Fibroblast of the conjunctiva (primary cell): Measurements from ENCODE around the gene TULP1.
"Not testable (repeated sequence)": the region's sequence is repeated elsewhere in the genome, so short reads cannot be mapped to it uniquely, and the experiment has no call there.

Experiments used
- DNase-seq: peaks from one replicate; pipeline ENCODE4 v3.0.0-alpha.2; 2010; ENCODE audit warnings: low read depth

The TULP1 gene

DNA sequence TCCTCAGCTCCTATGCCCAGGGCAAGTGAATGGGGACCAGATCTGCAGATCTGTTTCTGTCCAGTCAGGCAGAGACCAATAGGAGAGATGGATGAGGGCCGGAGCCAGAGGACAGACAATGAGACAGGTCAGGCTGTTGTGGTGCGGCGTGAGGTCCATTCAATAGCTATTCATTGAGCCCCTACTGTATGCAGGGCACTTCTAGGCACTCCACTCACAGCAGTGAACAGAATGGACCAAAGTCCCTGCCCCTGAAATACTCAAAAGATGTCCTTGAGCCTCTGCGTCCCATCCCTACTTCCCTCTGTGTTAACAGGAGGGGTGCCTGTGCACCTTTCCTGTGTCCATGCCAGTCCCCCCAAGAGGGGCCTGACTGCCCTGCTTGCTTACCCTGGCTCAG lies 8.5 kb upstream of the TULP1 start:
- no peak for DNase-seq

DNA sequence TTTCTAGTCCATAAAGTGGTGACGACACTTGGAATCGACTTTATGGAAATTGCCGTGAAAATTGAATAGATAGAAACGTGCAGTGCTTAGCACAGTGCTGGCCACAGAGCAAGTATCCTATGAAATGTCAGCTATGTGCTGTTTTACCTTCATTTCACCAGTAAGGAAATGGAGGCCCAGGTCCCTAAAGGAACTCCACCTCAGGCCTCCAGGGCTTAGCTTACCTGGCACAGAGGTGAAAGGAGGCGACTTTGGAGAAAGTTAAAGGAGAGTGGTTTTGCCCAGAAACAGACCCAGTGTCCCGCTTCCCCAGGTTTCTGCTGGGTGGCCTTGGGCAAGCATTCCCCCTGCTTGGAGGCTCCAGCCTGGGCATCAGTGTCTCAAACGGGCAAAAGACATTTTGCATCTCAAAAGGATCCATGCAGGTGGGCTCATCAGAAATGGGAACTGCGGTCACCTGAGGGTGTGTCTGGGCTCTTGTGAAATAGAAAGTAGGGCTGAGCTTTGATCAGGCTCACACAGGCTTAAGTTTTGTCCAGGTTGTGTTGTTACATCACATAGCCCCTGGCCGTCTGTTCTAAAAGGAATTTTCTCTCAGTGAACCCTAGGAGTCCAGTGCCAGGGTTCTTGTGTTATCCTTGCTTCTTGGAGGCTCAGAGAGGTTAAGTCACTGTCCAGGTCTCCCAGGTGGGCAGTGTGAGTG lies 6.8 kb upstream of the TULP1 start:
- no peak for DNase-seq

GRCh38 chr6:35518566-35519312 lies 6.0 kb upstream of the TULP1 start:
- no peak for DNase-seq

GRCh38 chr6:35517978-35518377 lies 5.3 kb upstream of the TULP1 start:
- not testable (repeated sequence) for DNase-seq

GRCh38 chr6:35516712-35517111 lies 4.0 kb upstream of the TULP1 start:
- no peak for DNase-seq

- not testable (repeated sequence) for DNase-seq
These were observed 3.2 kb upstream of the TULP1 start for GRCh38 chr6:35515939-35516338.

GRCh38 chr6:35514587-35514986 lies 1.9 kb upstream of the TULP1 start:
- no peak for DNase-seq

GRCh38 chr6:35512006-35512405 lies 690 bp downstream of the TULP1 start:
- DNase-seq, result no peak

- DNase-seq, result no peak
These were observed 1.1 kb downstream of the TULP1 start for GRCh38 chr6:35511562-35511941.

DNA sequence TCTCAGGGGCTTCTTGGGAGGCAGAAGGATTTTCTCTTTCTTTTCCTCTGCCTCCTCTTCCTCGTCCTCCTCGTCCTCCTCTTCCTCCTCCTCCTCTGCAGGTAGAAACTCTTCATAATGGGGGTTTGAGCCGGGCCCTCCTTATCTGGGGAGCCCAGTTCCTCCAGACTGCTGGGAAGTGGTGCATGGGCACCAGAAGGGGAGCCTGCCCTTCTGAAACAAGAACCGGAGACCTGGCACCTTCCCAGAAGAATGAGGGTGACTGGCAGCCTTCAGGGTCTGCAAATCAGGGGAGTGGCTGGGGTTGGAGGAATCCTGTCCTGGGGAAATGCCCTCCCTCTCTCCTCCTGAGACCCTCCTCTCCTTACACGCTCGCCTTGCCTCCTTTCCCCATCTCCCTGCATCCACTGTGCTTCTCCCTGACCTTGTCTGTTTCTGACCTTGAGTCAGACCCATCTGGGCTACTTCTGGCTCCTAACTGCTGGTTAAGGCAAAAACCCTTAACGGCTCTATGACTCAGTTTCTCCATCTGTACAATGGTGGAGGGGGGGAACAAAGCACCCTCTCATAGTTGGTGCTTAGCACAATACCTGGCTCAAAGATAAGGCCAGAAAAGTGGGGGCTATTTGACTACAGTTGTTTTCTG lies 1.7 kb downstream of the TULP1 start:
- no peak for DNase-seq

DNA sequence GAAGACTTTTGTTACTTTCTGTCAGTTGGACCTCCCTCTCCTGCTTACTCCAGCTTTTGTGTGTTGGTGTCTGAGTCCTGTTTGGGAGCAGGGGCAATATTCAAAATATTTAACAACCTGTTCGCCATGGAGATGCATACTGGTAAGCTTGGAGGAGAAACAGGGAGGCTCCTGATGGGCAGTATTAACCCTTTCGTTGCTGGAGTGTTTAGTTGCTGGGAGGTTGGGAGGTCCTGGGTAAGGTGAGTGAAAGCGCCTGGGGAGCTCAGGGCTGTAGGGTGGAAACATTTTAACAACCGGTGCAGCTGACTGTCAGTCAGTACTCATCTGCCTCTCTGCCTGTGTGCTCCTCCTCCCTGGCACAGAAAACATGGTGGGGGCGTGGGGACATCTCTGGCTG lies 4.2 kb downstream of the TULP1 start:
- DNase-seq, result no peak

DNA sequence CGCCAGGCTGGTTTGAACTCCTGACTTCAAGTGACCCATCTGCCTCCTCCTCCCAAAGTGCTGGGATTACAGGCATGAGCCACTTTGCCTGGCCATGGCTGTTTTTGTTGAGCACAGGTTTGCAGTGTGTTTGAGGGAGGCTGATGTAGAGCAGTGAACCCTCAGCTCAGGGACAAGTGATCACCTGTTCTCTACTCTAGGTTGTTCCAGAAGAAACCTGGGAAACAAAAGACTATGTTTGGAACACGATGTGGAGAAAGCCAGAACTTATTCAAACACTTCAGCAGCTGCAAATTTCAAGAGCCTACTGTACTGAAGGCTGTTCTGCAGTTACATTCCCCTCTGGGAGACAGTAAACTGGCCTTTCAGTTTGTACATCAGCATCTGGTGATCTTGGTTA lies 4.7 kb downstream of the TULP1 start:
- DNase-seq, result no peak

- no peak for DNase-seq
These were observed 5.5 kb downstream of the TULP1 start for GRCh38 chr6:35507221-35507620.

DNA sequence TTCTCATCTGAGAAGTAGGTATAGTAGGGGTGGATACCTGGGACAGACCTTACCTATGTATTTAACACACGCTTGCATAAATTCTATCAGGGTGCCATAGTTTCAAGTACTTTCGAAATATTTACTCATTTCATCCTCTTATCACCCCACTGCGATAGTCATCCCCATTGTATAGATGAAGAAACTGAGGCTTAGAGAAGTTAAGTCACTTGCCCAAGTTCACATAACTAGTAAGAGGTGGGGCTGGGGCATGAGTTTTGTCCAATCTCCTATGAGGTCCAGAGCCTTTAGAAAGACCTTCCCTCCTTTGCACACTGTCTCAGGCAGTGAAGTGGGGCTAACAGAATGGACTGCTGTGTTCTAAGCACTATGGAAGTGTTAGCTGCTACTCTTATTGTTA lies 6.2 kb downstream of the TULP1 start:
- no peak for DNase-seq

DNA sequence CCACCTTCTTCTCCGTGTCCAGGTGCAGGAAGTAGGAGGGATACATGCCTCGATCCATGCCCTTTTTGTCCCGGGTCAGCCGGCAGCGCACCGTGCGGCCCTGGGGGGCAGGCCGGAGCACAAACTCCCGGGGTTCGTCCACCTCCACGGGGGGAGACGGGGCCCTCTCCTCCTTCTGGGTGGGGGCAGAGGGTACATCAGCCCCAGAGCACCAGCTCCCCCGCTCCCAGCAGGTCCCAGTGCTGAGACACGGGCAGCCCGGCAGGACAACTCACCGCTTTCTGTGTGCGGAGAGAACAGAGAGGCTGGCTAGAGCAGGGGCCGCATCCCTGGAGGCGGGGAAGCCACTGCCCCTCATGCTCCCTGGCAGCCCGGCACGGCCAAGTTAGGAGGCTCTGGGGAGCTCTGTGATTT lies 6.7 kb downstream of the TULP1 start:
- no peak for DNase-seq

DNA sequence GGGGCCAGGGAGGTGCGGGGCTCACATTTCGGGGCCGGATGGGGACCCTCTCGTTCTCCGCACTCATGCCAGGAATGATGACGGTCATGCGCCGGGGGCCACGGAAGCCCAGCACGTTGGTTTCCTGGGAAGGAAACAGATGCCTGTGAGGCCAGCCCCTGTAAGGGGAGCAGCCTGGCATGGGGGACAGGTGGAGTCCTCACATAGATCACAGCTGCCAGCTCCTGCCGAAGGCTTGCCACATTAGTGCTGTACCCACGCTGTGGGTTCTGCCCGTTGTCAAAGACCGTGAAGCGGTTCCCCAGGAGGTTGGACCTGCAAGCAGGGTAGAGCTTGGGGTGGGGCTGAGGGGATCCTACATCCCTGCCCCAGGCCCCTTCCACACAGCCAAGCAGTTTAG lies 9.2 kb downstream of the TULP1 start:
- no peak for DNase-seq

DNA sequence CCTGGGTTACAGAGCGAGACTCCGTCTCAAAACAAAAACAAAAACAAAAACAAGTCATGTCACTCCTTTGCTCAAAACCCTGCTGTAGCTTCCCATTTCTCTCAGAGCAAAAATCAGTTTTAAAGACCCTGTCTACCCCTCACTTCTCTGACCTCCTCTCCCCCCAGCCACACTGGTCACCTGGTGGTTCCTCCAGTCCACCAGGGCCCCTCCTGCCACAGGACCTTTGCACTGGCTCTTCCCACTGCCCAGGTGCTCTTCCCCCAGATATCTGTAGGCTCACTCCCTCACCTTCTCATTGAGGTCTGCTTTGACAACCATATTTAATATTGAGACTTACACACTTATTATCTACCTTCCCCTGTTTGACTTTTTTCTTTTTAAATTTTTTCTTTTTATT lies 10.9 kb downstream of the TULP1 start:
- no peak for DNase-seq

GRCh38 chr6:35500782-35501181 lies 11.9 kb downstream of the TULP1 start:
- no peak for DNase-seq

GRCh38 chr6:35499372-35499771 lies 13.3 kb downstream of the TULP1 start:
- no peak for DNase-seq

- DNase-seq, result no peak
These were observed 14.2 kb downstream of the TULP1 start for GRCh38 chr6:35498422-35499067.

GRCh38 chr6:35497571-35498421 lies 14.9 kb downstream of the TULP1 start:
- peak; percentile 82 for DNase-seq
